Esophagus squamous epithelium (tissue), 5 donors: ENCODE measurements around the gene SLC12A4. TPM values are rescaled to one million over a fixed set of nuclear protein-coding genes. Genes with fewer than 3 reads are reported as not detected.
"Not testable (repeated sequence)": the region's sequence is repeated elsewhere in the genome, so short reads cannot be mapped to it uniquely, and the experiment has no call there.

Source experiments
- DNase-seq: peaks from one replicate; lab custom pipeline; 2025; lab: John Stamatoyannopoulos, UW
- H3K27ac ChIP-seq, 4 donors: fragments of 200-600 bp; sonication (generic); one replicate each; pipeline ENCODE4 v1.5.1; 2016 to 2019; ENCODE audit warnings: mild to moderate bottlenecking in 1 of 4
- H3K27me3 ChIP-seq, 4 donors: fragments of 200-600 bp; sonication (generic); 1 replicate in 3 of 4; 2 replicates in 1 of 4; pipeline versions ENCODE4 v1.5.1 to v1.6.0; 2017 to 2021; ENCODE audit warnings: antibody characterized with exemption in 1 of 4
- H3K36me3 ChIP-seq, 3 donors: fragments of 200-600 bp; sonication (generic); one replicate each; pipeline ENCODE4 v1.5.1; 2016 to 2019
- H3K4me1 ChIP-seq, 3 donors: fragments of 200-600 bp; sonication (generic); one replicate each; pipeline ENCODE4 v1.5.1; 2017 to 2019
- H3K4me3 ChIP-seq, 4 donors: fragments of 200-600 bp; sonication (generic); 1 replicate in 3 of 4; 2 replicates in 1 of 4; pipeline ENCODE4 v1.5.1; 2016 to 2019; ENCODE audit warnings: mild to moderate bottlenecking in 2 of 4, moderate library complexity in 1 of 4
- H3K9me3 ChIP-seq, 3 donors: fragments of 200-600 bp; sonication (generic); one replicate each; pipeline ENCODE4 v1.5.1; 2016 to 2019
- POLR2A ChIP-seq, 4 donors: fragments of 450-650 bp; IDR thresholded peaks; one replicate each; pipeline ENCODE4 v1.6.1; 2017; ENCODE audit warnings: antibody characterized with exemption in 4 of 4, mild to moderate bottlenecking in 4 of 4, moderate library complexity in 3 of 4
- WGBS, 2 donors: methylation state at CpG; one replicate each; pipeline ENCODE4 v1.1.5; 2018; 5-methylcytosine and 5-hydroxymethylcytosine counted together
- intact Hi-C: fragments of 100-400 bp; cut with DNase I; formaldehyde crosslinking; loops from one replicate; pipeline ENCODE4 v1.15.0; 2022
- total RNA-seq, 4 donors: library from RNA; depleted of rRNA; stranded (reverse); fragments of >200 nt; gene quantifications; one replicate each; pipeline ENCODE4 v1.1.0, GENCODE V29; 2016
- TF ChIP-seq, protein P1 (sequence below), 6 experiments: fragments of 450-650 bp in 4 of 6; fragments of 200-600 bp in 2 of 6; sonication (generic) in 2 of 6; IDR thresholded peaks; one replicate each; pipeline ENCODE4 v1.5.1; 2016 to 2019; ENCODE audit warnings: antibody characterized with exemption in 6 of 6, mild to moderate bottlenecking in 4 of 6, moderate library complexity in 4 of 6
- donor health status: DM: yes; HTN: yes; CAD: no.

Gene SLC12A4
- total RNA-seq, 4 donors from 2014 or later, result 7.4 to 29.8 (median 18.2) TPM

DNA sequence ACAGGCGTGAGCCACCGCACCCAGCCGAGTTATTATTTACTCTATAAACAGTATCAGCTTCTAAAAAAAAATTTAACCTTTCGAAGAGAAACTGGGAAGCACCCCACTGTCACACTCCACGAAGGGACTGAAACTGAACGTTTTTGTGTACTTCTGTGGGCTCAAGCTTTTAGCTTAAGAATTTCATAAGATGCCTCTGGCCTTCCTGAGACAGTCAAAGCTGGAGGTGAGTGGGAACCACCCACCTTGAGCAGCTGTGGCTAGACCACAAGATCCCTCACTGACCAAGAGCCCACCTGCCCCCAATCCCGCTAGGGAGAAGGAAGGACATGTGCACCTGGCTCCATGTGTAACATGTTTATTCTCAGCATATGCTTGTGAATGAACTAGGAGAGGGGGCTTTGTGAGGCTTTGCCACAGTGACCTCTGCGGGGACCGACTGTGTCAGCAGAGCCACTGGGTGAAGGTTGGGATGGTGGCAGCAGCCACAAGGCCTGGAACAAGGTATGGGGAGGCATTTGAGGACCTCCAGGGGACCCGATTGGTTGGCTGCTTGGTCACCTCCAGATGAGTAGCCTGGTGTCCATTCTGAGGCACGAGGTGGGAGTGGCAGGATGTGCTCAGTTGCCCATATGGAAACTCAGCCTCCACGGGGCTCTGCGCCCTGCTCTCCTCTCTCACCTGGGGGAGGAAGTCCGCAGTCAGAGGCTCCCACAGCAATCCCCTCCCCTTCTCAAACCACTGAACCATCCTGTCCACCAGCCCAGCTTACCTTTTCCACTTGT lies 7.1 kb upstream of the SLC12A4 start:
- no peak for DNase-seq
- Histone ChIP-seq H3K36me3 (no peaks in the 10 kb centered on the region), H3K4me3 (no peak overlapping the region), H3K4me1 (no peaks in the 10 kb centered on the region), H3K27me3 (peaks cover 0 to 16% (median 0%) of the 10 kb centered on the region in 4 donors), H3K9me3 (no peaks in the 10 kb centered on the region), H3K27ac (no peak overlapping the region)
- intact Hi-C loops, result no loop called here
- TF ChIP-seq, protein P1, sequence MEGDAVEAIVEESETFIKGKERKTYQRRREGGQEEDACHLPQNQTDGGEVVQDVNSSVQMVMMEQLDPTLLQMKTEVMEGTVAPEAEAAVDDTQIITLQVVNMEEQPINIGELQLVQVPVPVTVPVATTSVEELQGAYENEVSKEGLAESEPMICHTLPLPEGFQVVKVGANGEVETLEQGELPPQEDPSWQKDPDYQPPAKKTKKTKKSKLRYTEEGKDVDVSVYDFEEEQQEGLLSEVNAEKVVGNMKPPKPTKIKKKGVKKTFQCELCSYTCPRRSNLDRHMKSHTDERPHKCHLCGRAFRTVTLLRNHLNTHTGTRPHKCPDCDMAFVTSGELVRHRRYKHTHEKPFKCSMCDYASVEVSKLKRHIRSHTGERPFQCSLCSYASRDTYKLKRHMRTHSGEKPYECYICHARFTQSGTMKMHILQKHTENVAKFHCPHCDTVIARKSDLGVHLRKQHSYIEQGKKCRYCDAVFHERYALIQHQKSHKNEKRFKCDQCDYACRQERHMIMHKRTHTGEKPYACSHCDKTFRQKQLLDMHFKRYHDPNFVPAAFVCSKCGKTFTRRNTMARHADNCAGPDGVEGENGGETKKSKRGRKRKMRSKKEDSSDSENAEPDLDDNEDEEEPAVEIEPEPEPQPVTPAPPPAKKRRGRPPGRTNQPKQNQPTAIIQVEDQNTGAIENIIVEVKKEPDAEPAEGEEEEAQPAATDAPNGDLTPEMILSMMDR (IDR thresholded peaks at IDR 0.05), result no peak
- no peak for TF ChIP-seq POLR2A (IDR thresholded peaks at IDR 0.05)
- 64 to 82% methylated on average over 11 to 13 of the region's 14 CpGs for WGBS, 2 donors

DNA sequence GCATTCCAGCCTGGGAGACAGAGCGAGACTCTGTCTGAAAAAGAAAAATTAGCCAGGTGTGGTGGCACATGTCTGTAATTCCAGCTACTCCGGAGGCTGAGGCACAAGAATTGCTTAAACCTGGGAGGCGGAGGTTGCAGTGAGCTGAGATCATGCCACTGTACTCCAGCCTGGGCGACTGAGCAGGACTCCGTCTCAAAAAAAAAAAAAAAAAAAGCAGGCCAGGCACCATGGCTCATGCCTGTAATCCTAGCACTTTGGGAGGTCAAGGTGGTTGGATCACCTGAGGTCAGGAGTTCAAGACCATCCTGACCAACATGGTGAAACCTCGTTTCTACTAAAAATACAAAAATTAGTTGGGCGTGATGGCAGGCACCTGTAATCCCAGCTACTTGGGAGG lies 3.8 kb upstream of the SLC12A4 start:
- WGBS, 2 donors, result 75 to 88% methylated on average over 6 to 7 of the region's 7 CpGs
- H3K9me3 ChIP-seq, DNase-seq, H3K4me3 ChIP-seq, H3K36me3 ChIP-seq, intact Hi-C loops, H3K27me3 ChIP-seq, H3K27ac ChIP-seq: not testable (repeated sequence)
- H3K4me1 ChIP-seq, result peaks cover 1 to 25% (median 4%) of the 10 kb centered on the region in 3 donors

DNA sequence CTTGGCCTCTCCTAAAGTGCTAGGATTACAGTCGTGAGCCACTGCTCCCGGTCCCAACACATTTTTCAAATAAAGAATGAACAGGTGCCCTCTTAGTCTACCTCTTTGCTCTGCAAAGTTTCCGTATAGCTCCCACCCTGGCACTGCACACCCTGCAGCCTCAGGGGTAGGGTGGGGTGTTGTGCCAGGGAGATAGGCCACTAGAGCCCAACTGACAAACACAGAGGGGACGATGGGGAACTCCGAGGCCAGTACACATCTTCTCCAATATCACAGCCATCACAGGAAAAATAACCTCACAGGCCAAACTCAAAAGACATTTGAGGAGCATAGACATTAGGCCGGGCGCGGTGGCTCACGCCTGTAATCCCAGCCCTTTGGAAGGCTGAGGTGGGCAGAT lies 2.7 kb upstream of the SLC12A4 start:
- TF ChIP-seq, protein P1 (IDR thresholded peaks at IDR 0.05), result no peak
- TF ChIP-seq POLR2A (IDR thresholded peaks at IDR 0.05), result no peak
- Histone ChIP-seq H3K27me3 (no peaks in the 10 kb centered on the region), H3K27ac (no peak overlapping the region), H3K36me3 (no peaks in the 10 kb centered on the region), H3K9me3 (no peaks in the 10 kb centered on the region), H3K4me3 (no peak overlapping the region), H3K4me1 (peaks cover 13 to 36% (median 16%) of the 10 kb centered on the region in 3 donors)
- no peak for DNase-seq
- WGBS, 2 donors, result 92 to 97% methylated on average over 7 to 9 of the region's 9 CpGs
- intact Hi-C loops, result no loop called here

DNA sequence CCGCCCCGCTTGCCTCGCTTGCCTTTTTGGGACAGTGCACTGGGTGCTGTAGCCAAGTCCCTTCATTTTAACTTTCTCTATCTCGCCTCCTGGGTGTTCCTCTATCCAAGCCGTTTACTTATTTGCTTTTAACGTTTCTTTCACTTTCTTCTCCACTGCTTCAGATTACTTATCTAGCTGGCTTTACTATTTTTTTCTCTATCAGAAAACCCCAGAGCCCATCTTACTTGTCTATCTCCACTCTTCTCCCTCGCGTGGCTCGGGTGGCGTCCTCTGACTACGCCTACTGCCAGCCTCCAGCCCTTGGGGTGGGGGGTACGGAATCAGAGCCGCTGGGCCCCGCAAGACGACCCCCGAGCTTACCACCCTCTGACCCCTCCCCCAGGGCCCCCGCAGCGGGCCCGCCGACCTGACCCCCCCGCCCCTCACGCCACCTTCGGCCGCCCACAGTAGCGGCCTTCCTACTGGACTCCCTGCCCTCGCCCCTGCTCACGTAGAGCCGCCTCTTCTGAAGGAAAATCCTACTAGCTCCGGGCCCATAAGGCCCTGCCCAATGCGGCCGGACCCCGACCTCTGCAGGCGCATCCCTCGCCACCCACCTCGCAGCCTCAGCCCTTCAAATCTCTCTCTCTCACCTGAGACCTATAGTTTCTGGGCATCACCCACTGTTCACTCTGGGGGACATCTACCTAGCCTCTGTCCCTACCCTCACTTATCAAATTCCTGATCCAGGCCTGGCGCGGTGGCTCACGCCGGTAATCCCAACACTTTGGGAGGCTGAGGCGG lies 1.0 kb upstream of the SLC12A4 start:
- Histone ChIP-seq H3K36me3 (no peaks in the 10 kb centered on the region), H3K9me3 (no peaks in the 10 kb centered on the region), H3K4me1 (peaks cover 16 to 53% (median 20%) of the 10 kb centered on the region in 3 donors), H3K27ac (peak overlapping the region; percentile 85 to 96 (median 92)), H3K27me3 (no peaks in the 10 kb centered on the region), H3K4me3 (peak overlapping the region; percentile 55 to 77 (median 70))
- TF ChIP-seq, protein P1 (IDR thresholded peaks at IDR 0.05), result no peak
- intact Hi-C loops, result no loop called here
- 8 to 47% methylated on average over 10 to 23 of the region's 40 CpGs for WGBS, 2 donors
- no peak for DNase-seq

DNA sequence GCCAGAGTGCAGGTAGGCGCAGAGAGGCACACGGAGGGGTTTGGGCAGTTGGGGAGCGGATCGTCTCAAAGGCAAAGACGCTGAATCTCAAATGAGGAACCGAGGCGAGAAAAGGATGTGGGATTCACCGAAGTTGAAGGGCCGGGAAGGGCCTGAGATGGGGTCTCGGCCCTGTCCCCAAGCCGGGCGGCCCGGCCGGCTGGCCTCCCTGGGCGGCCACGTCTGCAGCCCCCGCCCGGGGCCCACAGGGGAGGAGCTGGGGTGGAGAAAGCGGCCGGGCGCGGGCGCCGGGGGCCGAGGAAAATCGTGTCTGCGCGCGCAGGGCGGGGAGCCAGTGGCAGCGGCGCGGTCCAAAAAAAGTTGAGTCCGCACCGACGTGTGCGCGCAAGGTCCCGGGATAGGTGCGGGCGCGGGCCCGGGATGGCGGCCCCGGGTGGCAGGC lies 458 bp downstream of the SLC12A4 start:
- no peak for DNase-seq
- Histone ChIP-seq H3K4me1 (peaks cover 22 to 68% (median 34%) of the 10 kb centered on the region in 3 donors), H3K9me3 (no peaks in the 10 kb centered on the region), H3K27ac (peak overlapping the region; percentile 85 to 96 (median 92)), H3K27me3 (no peaks in the 10 kb centered on the region), H3K36me3 (peaks cover 0 to 7% (median 0%) of the 10 kb centered on the region in 3 donors), H3K4me3 (peak overlapping the region; percentile 55 to 77 (median 70))
- TF ChIP-seq, protein P1 (IDR thresholded peaks at IDR 0.05), result no peak
- no peak for TF ChIP-seq POLR2A (IDR thresholded peaks at IDR 0.05)
- intact Hi-C loops, result no loop called here
- WGBS, 2 donors, result 0% methylated on average over 3 to 15 of the region's 45 CpGs
